T-helper 1 cell treated with Interleukin-12 subunit alpha and Interleukin-12 subunit beta and Interleukin-4 antibody, amounts not matched to agents 30 ng/mL and 1 ng/mL, for 36 hours (primary cell): ENCODE results near the gene STK31. TPM values are rescaled to one million over a fixed set of nuclear protein-coding genes. Genes with fewer than 3 reads are reported as not detected.

Experiments used
- intact Hi-C: fragments of 100-400 bp; cut with micrococcal nuclease; formaldehyde crosslinking; loops from one replicate; pipeline ENCODE4 v1.15.1; 2024
- total RNA-seq: library from RNA; stranded (reverse); gene quantifications from 2 replicates; pipeline ENCODE4 v1.2.3, GENCODE V29; 2022

The STK31 gene
- total RNA-seq, result 0.10 and 0.29 TPM in 2 replicates

- intact Hi-C loops, result no loop called here
These were observed at the start of gene STK31 for GRCh38 chr7:23710000-23710399. Gene STK31 (plus strand): TSS chr7:23710219. CDS start chr7:23710286, 67 bp downstream.

GRCh38 chr7:23661385-23661784 lies 48.6 kb upstream of the STK31 start:
- intact Hi-C loops, result no loop called here

GRCh38 chr7:23662124-23662983 lies 47.7 kb upstream of the STK31 start:
- intact Hi-C loops, result no loop called here

GRCh38 chr7:23662984-23663313 lies 47.1 kb upstream of the STK31 start:
- intact Hi-C loops, result no loop called here

- intact Hi-C loops, result no loop called here
These were observed 45.9 kb upstream of the STK31 start for GRCh38 chr7:23664122-23664521.

- intact Hi-C loops, result no loop called here
These were observed 38.0 kb upstream of the STK31 start for GRCh38 chr7:23672033-23672432.

GRCh38 chr7:23679898-23680413 lies 30.1 kb upstream of the STK31 start, which contains the start of gene FAM221A:
Gene FAM221A (plus strand): TSS chr7:23680199. CDS start chr7:23680219, 20 bp downstream.
- intact Hi-C loops, result loop anchor here (1.0 to 10.0 kb wide), 6 partner anchors 83 to 1077 kb away; partner anchors contain the start of genes CCDC126, GSDME, KLHL7 and NUP42

GRCh38 chr7:23680414-23681405 lies 29.3 kb upstream of the STK31 start:
- intact Hi-C loops, result loop anchor here (1.0 to 10.0 kb wide), 6 partner anchors 83 to 1077 kb away; partner anchors contain the start of genes CCDC126, GSDME, KLHL7 and NUP42

- intact Hi-C loops, result loop anchor here (5.0 to 10.0 kb wide), 3 partner anchors 502 to 1073 kb away; partner anchors contain the start of genes GSDME, KLHL7 and NUP42
These were observed 26.0 kb upstream of the STK31 start for GRCh38 chr7:23684041-23684440.

- intact Hi-C loops, result loop anchor here (10.0 kb wide), 1 partner anchor 581 kb away; the partner anchor contains the start of gene KLHL7
These were observed 24.3 kb upstream of the STK31 start for GRCh38 chr7:23685731-23686130.

- intact Hi-C loops, result loop anchor here (10.0 kb wide), 1 partner anchor 582 kb away; the partner anchor contains the start of gene KLHL7
These were observed 23.0 kb upstream of the STK31 start for GRCh38 chr7:23687011-23687410.

GRCh38 chr7:23689165-23689564 lies 20.9 kb upstream of the STK31 start:
- intact Hi-C loops, result loop anchor here (10.0 kb wide), 1 partner anchor 584 kb away; the partner anchor contains the start of gene KLHL7

GRCh38 chr7:23691320-23691719 lies 18.7 kb upstream of the STK31 start:
- intact Hi-C loops, result no loop called here

- intact Hi-C loops, result no loop called here
These were observed 16.8 kb upstream of the STK31 start for GRCh38 chr7:23693224-23693623.

GRCh38 chr7:23696916-23697441 lies 13.0 kb upstream of the STK31 start:
- intact Hi-C loops, result loop anchor here (1.0 to 5.0 kb wide), 5 partner anchors 127 to 968 kb away; partner anchors contain the start of gene PALS2

- intact Hi-C loops, result loop anchor here (5.0 kb wide), 2 partner anchors 152 to 873 kb away; partner anchors contain the start of gene PALS2
These were observed 11.2 kb upstream of the STK31 start for GRCh38 chr7:23698822-23699221.

- intact Hi-C loops, result no loop called here
These were observed 10.0 kb upstream of the STK31 start for GRCh38 chr7:23700046-23700445.

- intact Hi-C loops, result no loop called here
These were observed 803 bp upstream of the STK31 start for GRCh38 chr7:23709081-23709750.

GRCh38 chr7:23712368-23713284 lies 2.6 kb downstream of the STK31 start:
- intact Hi-C loops, result loop anchor here (1.0 to 2.0 kb wide), 6 partner anchors 58 to 439 kb away; no protein-coding TSS in a partner anchor
